Suppressor macrophage (primary cell): ENCODE measurements around the gene RAB11FIP4.

Experiments
- DNase-seq, 4 experiments: peaks; one replicate each; pipeline ENCODE4 v3.0.0-alpha.2; 2020 to 2022

RAB11FIP4 gene

DNA sequence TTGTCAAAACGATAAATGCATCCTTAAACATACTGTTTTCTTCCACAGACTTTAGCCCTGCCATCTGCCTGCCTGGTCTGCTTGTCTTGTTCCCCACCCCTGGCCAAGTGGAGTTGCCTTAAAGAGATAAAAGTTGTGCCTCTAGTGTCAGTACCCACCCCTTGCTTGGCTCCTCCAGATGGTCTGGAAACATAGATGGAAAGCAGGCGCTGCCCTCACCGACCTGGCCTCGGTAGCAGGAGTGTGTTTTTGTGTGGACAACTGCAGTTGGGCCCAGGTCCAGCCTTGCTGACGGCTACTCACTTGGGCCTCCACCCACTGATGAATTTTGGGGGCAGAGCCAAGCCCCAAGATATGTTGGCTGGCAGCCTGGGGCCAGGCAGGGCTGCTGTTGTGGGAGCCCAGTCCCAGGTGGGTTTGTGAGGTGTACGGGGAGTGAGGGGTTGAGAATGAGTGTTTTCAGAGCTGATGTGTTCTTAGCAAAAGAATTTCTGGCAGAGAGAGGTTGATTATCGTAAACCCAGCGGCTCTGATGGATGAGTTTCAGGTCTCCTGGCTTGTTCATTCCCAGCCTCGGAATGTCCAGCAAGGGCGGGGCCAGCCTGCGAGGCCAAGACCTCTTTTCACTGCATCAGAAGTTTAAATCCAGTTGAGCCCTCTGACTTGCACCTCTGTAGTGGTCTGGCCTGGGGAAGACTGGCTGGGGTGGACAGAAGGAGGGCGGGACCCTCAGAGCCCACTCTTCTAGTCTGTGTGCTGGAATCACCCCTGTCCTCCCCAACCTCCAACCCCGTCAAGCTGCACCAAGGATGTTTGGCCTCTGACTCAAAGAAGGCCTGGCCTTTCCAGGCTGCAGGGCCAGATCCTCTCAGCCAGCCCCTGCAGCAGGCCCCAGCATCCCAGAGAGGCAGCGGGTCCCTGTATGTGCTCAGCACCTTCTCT is 179.7 kb downstream of the RAB11FIP4 start:
- no peak for DNase-seq

DNA sequence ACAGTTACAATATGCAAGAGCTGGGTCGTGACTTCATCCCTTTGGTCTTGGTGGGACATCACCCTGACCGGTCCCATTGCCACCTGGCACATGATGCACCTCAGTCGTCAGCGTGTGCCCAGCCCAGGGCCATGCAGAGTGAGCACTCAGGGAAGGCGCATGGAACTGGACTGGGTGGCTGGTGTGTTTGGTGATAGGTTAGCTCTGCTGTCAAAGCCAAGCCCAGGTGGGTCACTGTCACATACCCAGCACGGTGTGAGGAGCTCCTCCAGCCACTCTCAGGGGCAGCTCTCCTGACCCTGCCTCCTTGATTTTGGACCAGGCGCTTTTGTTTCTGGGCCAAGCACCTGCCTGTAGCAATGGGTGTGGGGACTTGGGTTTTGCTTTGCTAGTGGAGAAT is 180.9 kb downstream of the RAB11FIP4 start:
- no peak for DNase-seq

DNA sequence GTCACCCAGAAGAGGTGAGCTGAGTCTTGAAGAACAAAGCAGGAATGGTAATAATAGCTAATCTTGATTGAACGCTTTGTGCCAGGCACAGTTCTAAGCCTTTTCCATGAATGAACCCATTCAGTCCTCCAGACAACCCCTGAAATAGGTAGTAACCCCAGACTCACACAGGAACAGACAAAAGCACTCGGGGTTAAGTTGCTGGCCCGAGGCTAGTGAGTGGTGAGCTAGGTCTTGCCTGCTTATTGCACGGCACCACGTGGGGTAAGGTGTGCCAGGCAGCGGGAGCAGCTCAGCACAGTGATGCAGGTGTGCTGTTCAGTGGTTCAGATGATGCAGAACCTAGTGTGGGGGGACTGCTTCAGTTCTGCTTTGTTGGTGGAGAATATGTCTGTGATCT is 181.6 kb downstream of the RAB11FIP4 start:
- no peak for DNase-seq

DNA sequence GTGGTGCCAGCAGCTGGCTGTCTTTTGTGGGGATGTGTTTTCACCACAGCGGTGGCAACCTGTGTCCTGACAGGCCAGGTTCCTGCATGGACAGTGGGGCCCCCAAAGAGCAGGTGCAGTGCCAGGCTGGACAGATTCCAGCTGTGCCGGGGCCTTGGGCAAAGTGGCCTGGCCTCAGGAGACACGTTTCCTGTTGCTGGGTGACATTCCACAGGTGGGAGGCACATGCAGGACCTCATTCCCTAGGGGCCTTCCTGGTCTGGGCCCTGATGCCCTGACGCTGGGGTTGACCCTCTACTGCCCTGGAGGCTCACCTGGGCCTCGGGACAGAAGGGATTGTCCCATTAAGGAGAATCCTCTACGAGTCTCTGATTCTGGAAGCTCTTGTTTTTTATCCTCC is 182.4 kb downstream of the RAB11FIP4 start:
- DNase-seq = no peak

GRCh38 chr17:31574458-31574857 is 183.0 kb downstream of the RAB11FIP4 start:
- no peak for DNase-seq

GRCh38 chr17:31575043-31575442 is 183.6 kb downstream of the RAB11FIP4 start:
- no peak for DNase-seq

DNA sequence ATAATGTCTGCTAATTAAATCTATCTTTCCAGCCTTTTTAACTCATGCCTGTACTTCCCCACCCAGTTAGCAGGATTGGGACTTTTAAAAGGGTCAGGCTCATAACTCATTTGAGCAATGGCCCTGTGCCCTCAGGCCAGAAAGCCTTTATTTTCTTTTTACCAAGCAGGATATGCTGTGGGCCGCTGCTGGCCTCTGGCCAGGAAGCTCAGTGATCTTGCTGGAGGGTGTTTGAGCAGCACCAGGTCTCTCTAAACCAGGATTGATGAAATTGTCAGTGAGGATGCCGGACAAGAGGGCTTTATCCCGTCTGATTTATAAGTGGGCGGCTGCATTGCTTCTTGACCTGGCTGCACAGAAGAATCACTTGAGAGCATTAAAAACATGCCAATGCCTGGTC is 187.8 kb downstream of the RAB11FIP4 start:
- peak; percentile 39 to 69 (median 57) for DNase-seq

DNA sequence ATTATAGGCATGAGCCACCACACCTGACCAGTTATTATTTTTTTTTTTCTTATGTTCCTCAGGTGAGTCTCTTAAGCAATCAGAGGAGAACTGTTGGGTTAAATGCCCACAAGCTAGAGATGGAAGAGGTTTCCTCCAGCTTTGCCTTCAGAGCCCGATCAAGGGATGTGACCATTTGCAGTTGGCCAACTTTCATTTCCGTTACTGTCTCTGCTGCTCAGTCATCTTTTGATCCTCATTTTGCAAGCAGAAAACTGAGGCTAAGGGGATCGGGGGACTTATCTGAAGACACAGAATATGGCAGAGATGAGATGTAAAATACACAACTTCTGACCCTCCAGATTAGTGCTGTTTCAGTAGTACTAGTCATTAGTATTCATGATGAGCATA is 188.8 kb downstream of the RAB11FIP4 start:
- peak in 3 of 4 experiments; percentile 68 to 81 (median 73) for DNase-seq

DNA sequence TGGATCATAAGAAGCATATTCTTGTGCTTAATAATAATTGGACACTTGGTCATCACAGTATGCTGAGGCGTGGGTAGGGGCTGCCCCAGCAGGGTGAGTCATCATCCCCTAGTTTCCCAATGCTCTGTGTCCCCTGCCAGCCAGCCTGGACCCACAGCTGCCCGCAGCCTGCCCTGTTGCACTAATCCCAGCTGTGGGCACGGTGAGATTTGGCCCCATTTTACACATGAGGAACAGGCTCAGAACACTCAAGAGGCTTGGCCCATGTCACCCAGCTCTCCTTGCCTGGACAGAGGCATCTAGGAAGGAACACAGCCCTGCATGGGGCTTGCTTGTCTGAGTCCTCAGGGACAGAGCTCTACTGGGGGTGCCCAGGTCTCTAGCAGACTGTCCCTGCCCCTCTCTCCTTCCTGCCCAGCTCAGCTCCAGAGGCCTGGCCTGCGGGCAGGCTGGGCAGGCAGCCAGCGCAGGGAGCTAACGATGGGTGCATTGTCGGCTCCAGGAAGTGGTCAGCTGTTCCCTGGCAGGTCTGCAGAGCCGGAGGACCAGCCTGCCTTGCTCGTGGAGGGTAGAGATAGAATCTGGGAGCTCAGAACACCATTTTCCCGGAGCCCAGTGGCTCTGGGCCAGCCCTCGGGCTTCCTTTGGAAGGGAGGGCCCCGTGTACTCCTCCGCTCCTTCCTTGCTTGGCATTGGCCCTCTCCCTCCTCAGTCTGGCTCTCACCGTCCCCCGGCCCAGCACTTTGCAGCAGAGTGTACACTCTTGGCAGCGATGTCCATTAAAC is 189.4 kb downstream of the RAB11FIP4 start:
- DNase-seq = peak; percentile 89 to 96 (median 94)

DNA sequence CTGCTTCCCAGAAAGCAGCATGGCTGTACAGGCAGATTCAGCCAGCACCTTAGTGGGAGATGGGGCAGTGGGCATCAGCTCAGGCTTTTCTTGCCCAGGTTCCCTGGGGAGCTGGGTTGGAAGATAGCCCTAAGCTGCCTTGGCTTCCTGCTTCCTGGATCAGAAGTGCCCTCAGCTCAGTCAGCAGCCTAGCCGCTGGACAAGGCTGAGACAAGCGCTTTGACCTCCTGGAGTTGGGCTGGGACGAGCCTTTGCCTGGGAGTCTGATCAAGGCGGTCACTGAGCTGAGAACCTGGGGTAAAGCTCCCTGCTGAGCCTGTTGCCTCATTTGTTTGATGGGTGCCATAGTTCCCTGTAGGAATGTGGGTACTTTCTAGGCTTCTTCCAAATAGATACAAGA is 190.0 kb downstream of the RAB11FIP4 start:
- peak; percentile 41 to 57 (median 52) for DNase-seq

- peak; percentile 82 to 88 (median 86) for DNase-seq
Measured at GRCh38 chr17:31582151-31582907, 190.9 kb downstream of the RAB11FIP4 start.

- no peak for DNase-seq
Measured at GRCh38 chr17:31583772-31584356, 192.4 kb downstream of the RAB11FIP4 start.

DNA sequence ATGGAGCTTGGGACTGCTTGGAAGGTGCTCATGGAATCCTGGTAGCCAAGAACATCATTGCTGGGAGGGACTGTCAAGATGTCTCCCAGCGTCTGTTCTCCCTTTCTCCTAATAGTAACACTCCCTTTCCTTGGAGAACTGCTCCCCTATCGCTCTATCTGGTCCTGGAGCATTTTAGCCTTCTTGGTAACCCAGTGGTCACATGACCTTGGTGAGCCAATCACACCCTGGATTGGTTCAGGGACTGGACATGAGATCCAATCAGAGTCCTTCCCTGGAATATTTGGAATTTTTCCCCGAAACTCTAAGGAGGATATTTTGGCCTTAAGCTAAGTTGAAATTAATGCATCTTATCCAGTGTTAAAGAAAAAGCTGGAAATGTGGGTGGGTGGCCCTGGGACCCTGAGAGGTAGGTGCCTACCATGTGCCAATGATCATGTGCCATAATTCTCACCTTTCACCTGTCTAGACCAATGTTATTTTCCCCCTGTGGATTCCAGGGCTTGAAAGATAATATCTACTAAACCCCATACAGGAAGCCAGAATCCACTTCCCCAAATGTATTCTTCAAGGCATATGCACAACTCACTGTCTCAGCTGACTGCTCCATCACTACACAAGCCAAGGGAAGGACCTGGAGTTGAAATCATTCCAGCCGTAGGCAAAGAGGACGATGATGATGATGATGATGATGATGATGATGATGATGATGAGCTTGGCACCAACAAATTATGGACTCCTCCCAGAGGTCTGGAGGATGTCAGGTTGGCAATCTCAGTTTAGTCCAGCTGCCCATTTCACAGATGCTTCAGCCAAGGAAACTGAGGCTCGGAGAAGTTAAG is 193.2 kb downstream of the RAB11FIP4 start:
- peak; percentile 56 to 76 (median 65) for DNase-seq

GRCh38 chr17:31585280-31585630 is 193.8 kb downstream of the RAB11FIP4 start:
- no peak for DNase-seq

DNA sequence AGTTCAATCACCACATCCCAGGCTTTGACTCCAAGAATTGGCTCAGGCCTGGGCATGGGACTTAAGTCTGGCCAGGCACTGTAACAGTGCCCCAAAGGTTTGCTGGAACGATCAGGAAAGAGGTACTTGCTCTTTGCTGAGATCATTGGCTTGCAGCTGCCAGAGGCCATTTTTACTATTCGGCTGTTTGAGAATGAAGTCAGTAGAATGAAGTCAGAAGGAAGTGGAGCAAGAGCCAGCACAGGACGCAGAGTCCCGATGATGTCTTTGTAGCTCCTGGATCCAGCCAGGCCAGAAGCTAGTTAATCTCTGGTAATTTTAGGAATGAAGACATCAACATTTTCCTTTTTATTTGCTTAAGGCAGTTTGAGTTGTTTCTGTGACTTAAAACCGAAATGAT is 195.5 kb downstream of the RAB11FIP4 start:
- DNase-seq = peak; percentile 63 to 83 (median 75)

- no peak for DNase-seq
Measured at GRCh38 chr17:31587462-31587861, 196.0 kb downstream of the RAB11FIP4 start.
